ENCODE measurements around the gene PEF1. TPM values are rescaled to one million over a fixed set of nuclear protein-coding genes. Genes with fewer than 3 reads are reported as not detected.

The PEF1 gene
- total RNA-seq, 4 donors from 2014 or later, result 61.5 to 101 (median 92.9) TPM

DNA sequence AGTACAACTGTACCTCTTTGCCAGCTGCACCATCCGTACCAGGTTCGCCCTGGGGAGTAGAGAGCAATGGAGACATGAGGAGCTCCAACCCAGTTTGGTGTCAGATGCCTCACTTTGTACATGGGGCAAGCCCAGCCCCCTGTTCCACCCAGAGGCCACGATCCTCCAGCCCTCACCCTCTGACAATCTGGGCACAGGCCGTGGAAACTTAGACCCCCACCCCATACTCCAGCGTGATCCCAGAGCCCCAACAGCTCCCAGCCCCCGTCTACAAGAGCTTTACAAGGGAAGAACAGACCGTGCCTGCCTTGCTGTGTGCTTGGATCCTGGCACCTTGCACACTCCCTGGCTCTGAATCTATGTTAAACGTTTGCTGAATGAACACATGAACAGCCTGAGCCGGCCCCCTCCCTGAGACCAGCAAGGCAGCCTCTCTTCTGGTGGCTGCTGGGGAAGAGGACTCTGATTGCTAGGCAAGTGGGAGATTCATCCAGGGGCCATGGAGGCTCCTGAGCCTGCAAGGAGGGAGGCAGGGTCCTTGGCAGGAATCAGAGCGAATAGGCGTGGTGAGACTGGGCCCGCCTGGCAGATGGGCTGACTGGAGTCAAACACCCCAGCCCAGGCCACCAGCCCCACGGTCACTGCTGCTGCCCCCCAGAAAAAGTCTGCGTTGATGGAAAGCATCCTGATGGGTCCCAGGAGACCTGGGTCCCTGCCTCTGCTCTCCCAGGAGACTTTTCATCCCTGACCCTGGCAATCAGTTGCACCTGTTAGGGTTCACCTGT, 12.5 kb upstream of the PEF1 start:
- peaks cover 7 to 98% (median 39%) of the 10 kb centered on the region in 4 donors for H3K36me3 ChIP-seq
- intact Hi-C loops (cut with DNase I), result no loop called here
- 63% methylated on average over 8 of the region's 14 CpGs for WGBS

DNA sequence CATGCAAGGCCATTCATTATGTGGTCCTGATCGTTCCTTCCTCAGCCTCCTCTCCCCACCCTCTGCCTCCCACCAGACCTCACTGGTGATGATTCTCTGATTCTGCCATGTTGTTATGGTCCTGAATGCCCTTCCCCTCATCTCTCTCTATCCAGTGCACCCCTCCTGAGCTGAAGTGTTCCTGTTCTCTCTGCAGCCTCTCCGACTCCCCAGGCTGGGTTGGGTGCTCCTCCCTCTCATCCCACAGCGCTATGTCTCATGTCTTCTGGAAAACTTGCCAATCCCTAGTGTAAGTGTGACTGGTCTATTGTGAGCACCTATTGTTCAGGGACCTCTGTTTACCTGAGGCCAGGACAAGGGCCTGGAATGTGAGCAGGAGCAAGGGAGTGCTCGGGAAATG, 11.1 kb upstream of the PEF1 start:
- peaks cover 7 to 88% (median 36%) of the 10 kb centered on the region in 4 donors for H3K36me3 ChIP-seq
- no peak overlapping the region for H3K27ac ChIP-seq (replicated peaks in 1 of 4)
- H3K27me3 ChIP-seq, result no peaks in the 10 kb centered on the region
- intact Hi-C loops (cut with DNase I), result no loop called here
- H3K4me3 ChIP-seq, result no peak overlapping the region
- peaks cover 3 to 11% (median 10%) of the 10 kb centered on the region in 4 donors for H3K4me1 ChIP-seq
- H3K9me3 ChIP-seq, result no peaks in the 10 kb centered on the region
- TF ChIP-seq POLR2AphosphoS5 (IDR thresholded peaks at IDR 0.05), result no peak
- TF ChIP-seq EP300 (IDR thresholded peaks at IDR 0.05), result no peak
- no peak for TF ChIP-seq POLR2A (IDR thresholded peaks at IDR 0.05; ENCODE audit: low read depth)
- no peak for TF ChIP-seq CTCF (IDR thresholded peaks at IDR 0.05)
- DNase-seq (ENCODE audit: extremely low spot score), result no peak
- 97% methylated on average over 4 of the region's 4 CpGs for WGBS

More for the DNA sequence above, 12.5 kb upstream of the PEF1 start:
- Histone ChIP-seq H3K27me3 (no peaks in the 10 kb centered on the region), H3K4me1 (no peaks in the 10 kb centered on the region), H3K9me3 (no peaks in the 10 kb centered on the region), H3K4me3 (no peak overlapping the region), H3K27ac (replicated peaks in 1 of 4) (no peak overlapping the region)
- DNase-seq (ENCODE audit: extremely low spot score), result no peak
- TF ChIP-seq EP300 (IDR thresholded peaks at IDR 0.05) (no peak), CTCF (IDR thresholded peaks at IDR 0.05) (no peak), POLR2AphosphoS5 (IDR thresholded peaks at IDR 0.05) (no peak), POLR2A (IDR thresholded peaks at IDR 0.05; ENCODE audit: low read depth) (no peak)

GRCh38 chr1:31655104-31655503, 10.4 kb upstream of the PEF1 start:
- H3K27ac ChIP-seq (replicated peaks in 1 of 4), result no peak overlapping the region
- no peak for TF ChIP-seq POLR2A (IDR thresholded peaks at IDR 0.05; ENCODE audit: low read depth)
- no peak for TF ChIP-seq EP300 (IDR thresholded peaks at IDR 0.05)
- no peak for TF ChIP-seq POLR2AphosphoS5 (IDR thresholded peaks at IDR 0.05)
- TF ChIP-seq CTCF (IDR thresholded peaks at IDR 0.05), result no peak
- no peaks in the 10 kb centered on the region for H3K9me3 ChIP-seq
- WGBS, result 89% methylated on average over 6 of the region's 6 CpGs
- H3K4me3 ChIP-seq, result no peak overlapping the region
- H3K4me1 ChIP-seq, result peaks cover 6 to 18% (median 15%) of the 10 kb centered on the region in 4 donors
- intact Hi-C loops (cut with DNase I), result no loop called here
- DNase-seq (ENCODE audit: extremely low spot score), result no peak
- peaks cover 7 to 82% (median 34%) of the 10 kb centered on the region in 4 donors for H3K36me3 ChIP-seq
- no peaks in the 10 kb centered on the region for H3K27me3 ChIP-seq

GRCh38 chr1:31654474-31654776, 9.7 kb upstream of the PEF1 start:
- TF ChIP-seq POLR2A (IDR thresholded peaks at IDR 0.05; ENCODE audit: low read depth), result no peak
- TF ChIP-seq POLR2AphosphoS5 (IDR thresholded peaks at IDR 0.05), result no peak
- H3K9me3 ChIP-seq, result no peaks in the 10 kb centered on the region
- H3K4me3 ChIP-seq, result no peak overlapping the region
- no peaks in the 10 kb centered on the region for H3K27me3 ChIP-seq
- peaks cover 10 to 20% (median 16%) of the 10 kb centered on the region in 4 donors for H3K4me1 ChIP-seq
- no peak overlapping the region for H3K27ac ChIP-seq (replicated peaks in 1 of 4)
- DNase-seq (ENCODE audit: extremely low spot score), result no peak
- WGBS, result 96% methylated on average over 5 of the region's 5 CpGs
- H3K36me3 ChIP-seq, result peaks cover 7 to 75% (median 34%) of the 10 kb centered on the region in 4 donors
- intact Hi-C loops (cut with DNase I), result no loop called here

DNA sequence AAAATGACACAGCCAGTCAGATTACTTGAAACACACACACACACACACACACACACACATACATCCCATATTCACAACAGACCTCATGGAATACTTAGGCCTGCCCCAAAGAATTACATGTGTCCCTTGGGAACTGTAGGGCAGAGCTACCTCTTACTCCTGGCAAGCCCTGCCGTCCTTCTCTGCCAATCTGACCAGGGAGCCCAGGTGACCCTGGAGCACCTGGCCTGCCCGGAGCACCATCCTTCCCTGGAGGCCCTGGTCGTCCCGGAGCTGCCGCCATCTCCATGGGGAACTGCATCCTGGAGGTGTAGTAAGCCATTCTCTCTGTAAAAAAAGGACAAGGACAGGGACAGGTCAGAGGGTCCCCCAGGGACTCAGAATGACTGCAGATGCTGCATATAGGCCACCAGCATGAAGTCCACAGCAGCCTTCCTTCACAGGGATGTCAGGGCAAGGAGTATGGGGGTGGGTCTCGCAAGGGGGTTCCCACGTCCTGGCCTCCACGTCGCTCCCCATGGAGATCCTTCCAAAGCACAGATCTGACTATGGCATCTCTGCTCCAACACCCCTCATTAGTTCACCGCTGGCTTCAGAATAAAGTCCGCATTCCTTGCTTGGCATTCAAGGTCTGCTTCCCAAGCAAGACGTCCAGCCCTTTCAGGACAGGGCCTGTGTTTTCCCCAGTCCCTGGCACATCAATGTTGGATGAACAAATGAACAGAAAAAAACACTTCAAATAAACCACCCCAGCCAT, 9.2 kb upstream of the PEF1 start:
- TF ChIP-seq POLR2A (IDR thresholded peaks at IDR 0.05; ENCODE audit: low read depth) (no peak), EP300 (IDR thresholded peaks at IDR 0.05) (no peak), POLR2AphosphoS5 (IDR thresholded peaks at IDR 0.05) (no peak), CTCF (IDR thresholded peaks at IDR 0.05) (no peak)
- Histone ChIP-seq H3K4me1 (peaks cover 10 to 20% (median 16%) of the 10 kb centered on the region in 4 donors), H3K9me3 (no peaks in the 10 kb centered on the region), H3K27me3 (no peaks in the 10 kb centered on the region), H3K4me3 (no peak overlapping the region), H3K27ac (replicated peaks in 1 of 4) (no peak overlapping the region), H3K36me3 (peaks cover 7 to 70% (median 33%) of the 10 kb centered on the region in 4 donors)
- intact Hi-C loops (cut with DNase I), result no loop called here
- WGBS, result 92% methylated on average over 9 of the region's 12 CpGs
- DNase-seq (ENCODE audit: extremely low spot score), result no peak
